ENCODE data around the gene CCDC40. TPM values are rescaled to one million over a fixed set of nuclear protein-coding genes. Genes with fewer than 3 reads are reported as not detected.

Gene CCDC40
- total and polyA plus RNA-seq, 10 of the 15 experiments (the other 5 are each of a cell fraction or from before 2014, with no cell fraction given), result 0.06 to 0.10 TPM; not detected in 8

DNA sequence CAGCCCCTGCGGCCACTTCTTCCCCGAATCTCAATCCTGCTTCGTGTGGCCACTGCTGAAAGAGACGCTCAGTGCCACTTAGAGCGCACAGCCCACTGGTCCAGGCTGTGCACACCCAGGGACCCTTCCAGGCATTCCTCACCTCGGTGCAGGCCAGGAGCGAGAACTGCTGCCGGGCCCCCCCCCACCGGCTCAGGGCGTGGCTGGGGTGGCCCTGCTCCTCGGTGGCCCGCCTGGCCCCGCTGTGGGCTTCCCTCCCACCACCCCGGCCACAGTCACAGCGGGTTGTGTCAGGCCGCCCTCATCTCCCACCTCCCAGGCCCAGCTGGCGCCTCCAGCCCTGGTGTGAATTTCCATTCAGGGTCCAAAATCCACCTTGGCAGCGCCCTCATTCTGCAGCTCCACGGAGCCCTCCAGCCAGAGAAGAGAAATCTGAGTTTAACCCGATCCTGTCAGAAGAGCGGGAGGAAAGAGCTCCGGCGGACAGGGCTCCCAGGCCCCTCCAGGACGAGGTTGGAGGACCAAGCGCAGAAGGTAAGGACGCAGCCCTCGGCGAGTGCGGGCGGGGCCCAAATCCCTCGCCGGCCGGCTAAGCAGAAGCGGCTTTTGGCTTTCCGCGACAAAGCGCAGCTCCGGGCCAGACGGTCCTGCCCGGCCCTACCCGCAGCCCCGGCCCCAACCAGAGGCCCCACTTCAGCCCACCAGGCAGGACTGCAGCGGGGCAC lies 12.8 kb upstream of the CCDC40 start:
- ChIA-PET RAD21 (ENCODE audit: unreplicated experiment) (no interaction called here), CTCF (no interaction called here), POLR2A (no interaction called here), SMC1A (ENCODE audit: uncharacterized antibody, unreplicated experiment) (no interaction called here)
- in situ Hi-C loops (cut with MboI), result no loop called here
- FAIRE-seq, result no peak
- BruUV-seq (replicated peaks), result no TSS peak
- Histone ChIP-seq H3K27me3 (replicated peaks in 1 of 2; ENCODE audit: control insufficient read depth in 2 of 2, insufficient read depth in 2 of 2, low read length in 1 of 2) (no peaks in the 10 kb centered on the region; a peak in 1 of 4 replicates), H3K4me3 (no peak overlapping the region), H3K4me2 (ENCODE audit: control insufficient read depth, insufficient read depth) (no peak overlapping the region), H3K4me1 (ENCODE audit: control insufficient read depth, insufficient read depth, low read length) (no peaks in the 10 kb centered on the region), H3K9me3 (replicated peaks; ENCODE audit: control insufficient read depth, insufficient read depth, low read length) (no peaks in the 10 kb centered on the region), H2AFZ (ENCODE audit: control insufficient read depth, low read depth, low read length) (no peak overlapping the region), H4K20me1 (ENCODE audit: control insufficient read depth, insufficient read depth) (no peaks in the 10 kb centered on the region), H3K27ac (ENCODE audit: control insufficient read depth, insufficient read depth) (no peak overlapping the region), H3K36me3 (ENCODE audit: control insufficient read depth in 2 of 2, insufficient read depth in 2 of 2, low read length in 1 of 2) (no peaks in the 10 kb centered on the region), H3K79me2 (ENCODE audit: control insufficient read depth, insufficient read depth, low read length) (no peaks in the 10 kb centered on the region), H3K9ac (ENCODE audit: control insufficient read depth, insufficient read depth, low read length) (no peak overlapping the region)
- 84% methylated on average over 38 of the region's 43 CpGs for WGBS (ENCODE audit: insufficient coverage, insufficient replicate concordance, low lambda C conversion rate, missing lambda C conversion rate)
- ATAC-seq, result no peak
- intact Hi-C loops (cut with micrococcal nuclease; ENCODE audit: unreplicated experiment), result no loop called here
- no peak for DNase-seq (ENCODE audit: low read depth, low spot score)
- TF ChIP-seq HDGF (IDR thresholded peaks at IDR 0.05), result no peak
- TF ChIP-seq JUNB (IDR thresholded peaks at IDR 0.05), result no peak
- TF ChIP-seq, protein P1, sequence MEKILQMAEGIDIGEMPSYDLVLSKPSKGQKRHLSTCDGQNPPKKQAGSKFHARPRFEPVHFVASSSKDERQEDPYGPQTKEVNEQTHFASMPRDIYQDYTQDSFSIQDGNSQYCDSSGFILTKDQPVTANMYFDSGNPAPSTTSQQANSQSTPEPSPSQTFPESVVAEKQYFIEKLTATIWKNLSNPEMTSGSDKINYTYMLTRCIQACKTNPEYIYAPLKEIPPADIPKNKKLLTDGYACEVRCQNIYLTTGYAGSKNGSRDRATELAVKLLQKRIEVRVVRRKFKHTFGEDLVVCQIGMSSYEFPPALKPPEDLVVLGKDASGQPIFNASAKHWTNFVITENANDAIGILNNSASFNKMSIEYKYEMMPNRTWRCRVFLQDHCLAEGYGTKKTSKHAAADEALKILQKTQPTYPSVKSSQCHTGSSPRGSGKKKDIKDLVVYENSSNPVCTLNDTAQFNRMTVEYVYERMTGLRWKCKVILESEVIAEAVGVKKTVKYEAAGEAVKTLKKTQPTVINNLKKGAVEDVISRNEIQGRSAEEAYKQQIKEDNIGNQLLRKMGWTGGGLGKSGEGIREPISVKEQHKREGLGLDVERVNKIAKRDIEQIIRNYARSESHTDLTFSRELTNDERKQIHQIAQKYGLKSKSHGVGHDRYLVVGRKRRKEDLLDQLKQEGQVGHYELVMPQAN (conservative IDR thresholded peaks at IDR 0.05), result no peak
- TF ChIP-seq YY1 (IDR thresholded peaks at IDR 0.05; ENCODE audit: low read depth, low read length), result no peak
- TF ChIP-seq GATAD2B (conservative IDR thresholded peaks at IDR 0.05; ENCODE audit: low read depth), result no peak
- no peak for TF ChIP-seq RFX5 (IDR thresholded peaks at IDR 0.05; ENCODE audit: low read depth, low read length)
- TF ChIP-seq SUPT20H (IDR thresholded peaks at IDR 0.05; ENCODE audit: borderline replicate concordance, control insufficient read depth, low read depth, low read length), result no peak
- TF ChIP-seq, protein P2, sequence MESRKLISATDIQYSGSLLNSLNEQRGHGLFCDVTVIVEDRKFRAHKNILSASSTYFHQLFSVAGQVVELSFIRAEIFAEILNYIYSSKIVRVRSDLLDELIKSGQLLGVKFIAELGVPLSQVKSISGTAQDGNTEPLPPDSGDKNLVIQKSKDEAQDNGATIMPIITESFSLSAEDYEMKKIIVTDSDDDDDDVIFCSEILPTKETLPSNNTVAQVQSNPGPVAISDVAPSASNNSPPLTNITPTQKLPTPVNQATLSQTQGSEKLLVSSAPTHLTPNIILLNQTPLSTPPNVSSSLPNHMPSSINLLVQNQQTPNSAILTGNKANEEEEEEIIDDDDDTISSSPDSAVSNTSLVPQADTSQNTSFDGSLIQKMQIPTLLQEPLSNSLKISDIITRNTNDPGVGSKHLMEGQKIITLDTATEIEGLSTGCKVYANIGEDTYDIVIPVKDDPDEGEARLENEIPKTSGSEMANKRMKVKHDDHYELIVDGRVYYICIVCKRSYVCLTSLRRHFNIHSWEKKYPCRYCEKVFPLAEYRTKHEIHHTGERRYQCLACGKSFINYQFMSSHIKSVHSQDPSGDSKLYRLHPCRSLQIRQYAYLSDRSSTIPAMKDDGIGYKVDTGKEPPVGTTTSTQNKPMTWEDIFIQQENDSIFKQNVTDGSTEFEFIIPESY (IDR thresholded peaks at IDR 0.05), result no peak
- no peak for TF ChIP-seq SREBF2 (IDR thresholded peaks at IDR 0.05; ENCODE audit: low read length)
- TF ChIP-seq CBFB (IDR thresholded peaks at IDR 0.05; ENCODE audit: low read depth), result no peak
- TF ChIP-seq, protein P3, sequence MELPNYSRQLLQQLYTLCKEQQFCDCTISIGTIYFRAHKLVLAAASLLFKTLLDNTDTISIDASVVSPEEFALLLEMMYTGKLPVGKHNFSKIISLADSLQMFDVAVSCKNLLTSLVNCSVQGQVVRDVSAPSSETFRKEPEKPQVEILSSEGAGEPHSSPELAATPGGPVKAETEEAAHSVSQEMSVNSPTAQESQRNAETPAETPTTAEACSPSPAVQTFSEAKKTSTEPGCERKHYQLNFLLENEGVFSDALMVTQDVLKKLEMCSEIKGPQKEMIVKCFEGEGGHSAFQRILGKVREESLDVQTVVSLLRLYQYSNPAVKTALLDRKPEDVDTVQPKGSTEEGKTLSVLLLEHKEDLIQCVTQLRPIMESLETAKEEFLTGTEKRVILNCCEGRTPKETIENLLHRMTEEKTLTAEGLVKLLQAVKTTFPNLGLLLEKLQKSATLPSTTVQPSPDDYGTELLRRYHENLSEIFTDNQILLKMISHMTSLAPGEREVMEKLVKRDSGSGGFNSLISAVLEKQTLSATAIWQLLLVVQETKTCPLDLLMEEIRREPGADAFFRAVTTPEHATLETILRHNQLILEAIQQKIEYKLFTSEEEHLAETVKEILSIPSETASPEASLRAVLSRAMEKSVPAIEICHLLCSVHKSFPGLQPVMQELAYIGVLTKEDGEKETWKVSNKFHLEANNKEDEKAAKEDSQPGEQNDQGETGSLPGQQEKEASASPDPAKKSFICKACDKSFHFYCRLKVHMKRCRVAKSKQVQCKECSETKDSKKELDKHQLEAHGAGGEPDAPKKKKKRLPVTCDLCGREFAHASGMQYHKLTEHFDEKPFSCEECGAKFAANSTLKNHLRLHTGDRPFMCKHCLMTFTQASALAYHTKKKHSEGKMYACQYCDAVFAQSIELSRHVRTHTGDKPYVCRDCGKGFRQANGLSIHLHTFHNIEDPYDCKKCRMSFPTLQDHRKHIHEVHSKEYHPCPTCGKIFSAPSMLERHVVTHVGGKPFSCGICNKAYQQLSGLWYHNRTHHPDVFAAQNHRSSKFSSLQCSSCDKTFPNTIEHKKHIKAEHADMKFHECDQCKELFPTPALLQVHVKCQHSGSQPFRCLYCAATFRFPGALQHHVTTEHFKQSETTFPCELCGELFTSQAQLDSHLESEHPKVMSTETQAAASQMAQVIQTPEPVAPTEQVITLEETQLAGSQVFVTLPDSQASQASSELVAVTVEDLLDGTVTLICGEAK (IDR thresholded peaks at IDR 0.05; ENCODE audit: borderline replicate concordance), result no peak
- TF ChIP-seq NFYB (IDR thresholded peaks at IDR 0.05; ENCODE audit: insufficient read depth, low read depth, low read length), result no peak
- no peak for TF ChIP-seq TAF1 (IDR thresholded peaks at IDR 0.05; ENCODE audit: borderline replicate concordance, low read depth, low read length)
- TF ChIP-seq SMC3 (IDR thresholded peaks at IDR 0.05; ENCODE audit: borderline replicate concordance, low read length), result no peak
- TF ChIP-seq CBX3 (IDR thresholded peaks at IDR 0.05; ENCODE audit: borderline replicate concordance, low read depth), result no peak
- no peak for TF ChIP-seq IKZF2 (IDR thresholded peaks at IDR 0.05)
- TF ChIP-seq CREM (IDR thresholded peaks at IDR 0.05; ENCODE audit: low read depth), result no peak
